ENCODE measurements around the gene LPP. TPM values are rescaled to one million over a fixed set of nuclear protein-coding genes. Genes with fewer than 3 reads are reported as not detected.

The LPP gene
- polyA plus RNA-seq, 3 donors: 14.1 to 23.2 (median 15.3) TPM

DNA sequence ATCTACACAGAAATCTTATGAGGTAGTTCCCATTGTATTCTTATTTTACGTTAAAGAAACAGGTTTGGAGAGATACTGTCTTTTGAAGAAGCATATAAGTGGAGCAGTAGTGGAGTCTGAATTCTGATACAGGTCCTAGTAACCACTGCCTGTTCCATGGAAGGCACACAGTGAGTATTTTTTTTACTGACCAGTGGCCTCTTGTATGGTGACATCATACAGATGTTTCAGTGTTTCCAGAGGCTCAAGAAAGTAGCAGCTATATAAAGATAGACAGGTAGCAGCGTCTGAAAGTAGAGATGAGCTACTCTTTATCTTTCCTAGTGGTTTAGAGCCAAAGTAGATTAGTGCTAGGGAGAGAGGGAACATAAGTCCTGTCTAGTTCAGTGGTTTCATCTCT, 173.5 kb downstream of the LPP start:
- Histone ChIP-seq H2AFZ (ENCODE audit: insufficient read depth, low read depth, low read length, poor library complexity, severe bottlenecking) (no peak overlapping the region), H3K9me3 (replicated peaks in 1 of 2; ENCODE audit: control insufficient read depth in 1 of 2, insufficient read depth in 1 of 2, low read length in 2 of 2) (no peaks in the 10 kb centered on the region), H3K4me2 (replicated peaks; ENCODE audit: extremely low read depth, low read length, poor library complexity, severe bottlenecking) (no peak overlapping the region), H3K27ac (ENCODE audit: low read depth in 1 of 2, low read length in 2 of 2) (no peak overlapping the region), H3K27me3 (ENCODE audit: control insufficient read depth in 2 of 2, insufficient read depth in 2 of 2, low read length in 2 of 2) (no peaks in the 10 kb centered on the region), H3K4me1 (ENCODE audit: control insufficient read depth in 1 of 2, insufficient read depth in 2 of 2, low read length in 2 of 2) (no peaks in the 10 kb centered on the region), H3K9ac (ENCODE audit: insufficient read depth, low read length, poor library complexity, severe bottlenecking) (no peak overlapping the region), H3K36me3 (replicated peaks in 1 of 2; ENCODE audit: control insufficient read depth in 1 of 2, insufficient read depth in 2 of 2, low read length in 2 of 2) (peaks cover 0 to 6% of the 10 kb centered on the region in 2 donors), H4K20me1 (ENCODE audit: insufficient read depth, low read length) (no peaks in the 10 kb centered on the region), H3K4me3 (replicated peaks in 1 of 3; ENCODE audit: low read depth in 2 of 3, low read length in 3 of 3) (no peak overlapping the region), H3K79me2 (ENCODE audit: insufficient read depth, low read length) (no peaks in the 10 kb centered on the region)
- TF ChIP-seq, protein P1, sequence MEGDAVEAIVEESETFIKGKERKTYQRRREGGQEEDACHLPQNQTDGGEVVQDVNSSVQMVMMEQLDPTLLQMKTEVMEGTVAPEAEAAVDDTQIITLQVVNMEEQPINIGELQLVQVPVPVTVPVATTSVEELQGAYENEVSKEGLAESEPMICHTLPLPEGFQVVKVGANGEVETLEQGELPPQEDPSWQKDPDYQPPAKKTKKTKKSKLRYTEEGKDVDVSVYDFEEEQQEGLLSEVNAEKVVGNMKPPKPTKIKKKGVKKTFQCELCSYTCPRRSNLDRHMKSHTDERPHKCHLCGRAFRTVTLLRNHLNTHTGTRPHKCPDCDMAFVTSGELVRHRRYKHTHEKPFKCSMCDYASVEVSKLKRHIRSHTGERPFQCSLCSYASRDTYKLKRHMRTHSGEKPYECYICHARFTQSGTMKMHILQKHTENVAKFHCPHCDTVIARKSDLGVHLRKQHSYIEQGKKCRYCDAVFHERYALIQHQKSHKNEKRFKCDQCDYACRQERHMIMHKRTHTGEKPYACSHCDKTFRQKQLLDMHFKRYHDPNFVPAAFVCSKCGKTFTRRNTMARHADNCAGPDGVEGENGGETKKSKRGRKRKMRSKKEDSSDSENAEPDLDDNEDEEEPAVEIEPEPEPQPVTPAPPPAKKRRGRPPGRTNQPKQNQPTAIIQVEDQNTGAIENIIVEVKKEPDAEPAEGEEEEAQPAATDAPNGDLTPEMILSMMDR (IDR thresholded peaks at IDR 0.05): no peak
- H3K27ac Mint-ChIP-seq: no peak overlapping the region
- no peak for DNase-seq
- H3K4me1 Mint-ChIP-seq: peaks cover 7% of the 10 kb centered on the region
- no peak overlapping the region for H3K4me3 Mint-ChIP-seq
- H3K27me3 Mint-ChIP-seq (ENCODE audit: low read depth in 3 of 3): no peaks in the 10 kb centered on the region
- peaks cover 14 to 16% of the 10 kb centered on the region in 2 donors for H3K36me3 Mint-ChIP-seq
- WGBS (ENCODE audit: insufficient coverage): no CpG with 5 or more reads among the region's 2 CpGs
- intact Hi-C loops (cut with micrococcal nuclease): no loop called here
- no peaks in the 10 kb centered on the region for H3K9me3 Mint-ChIP-seq

DNA sequence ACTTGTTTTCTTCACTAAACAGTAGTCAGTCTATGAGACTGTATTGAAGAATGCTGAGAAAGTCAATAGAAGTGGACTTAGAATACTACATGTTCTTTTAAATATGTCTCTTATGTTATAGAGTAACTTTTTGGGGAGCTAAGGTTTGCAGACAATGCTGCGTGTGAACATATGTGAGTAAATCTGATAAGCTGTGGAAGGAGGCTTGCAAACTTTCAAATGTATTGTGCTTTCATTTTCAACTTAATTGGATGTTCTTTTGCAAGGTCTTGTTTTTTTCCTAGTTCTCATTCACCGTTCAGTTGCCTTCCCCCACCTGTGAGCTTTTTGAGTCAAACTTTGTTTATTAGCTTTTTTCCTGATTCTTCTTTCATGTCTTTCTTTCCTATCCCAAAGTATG, 176.2 kb downstream of the LPP start:
- Histone ChIP-seq H3K36me3 (replicated peaks in 1 of 2; ENCODE audit: control insufficient read depth in 1 of 2, insufficient read depth in 2 of 2, low read length in 2 of 2) (peaks cover 0 to 6% of the 10 kb centered on the region in 2 donors), H3K4me2 (replicated peaks; ENCODE audit: extremely low read depth, low read length, poor library complexity, severe bottlenecking) (no peak overlapping the region), H3K9me3 (replicated peaks in 1 of 2; ENCODE audit: control insufficient read depth in 1 of 2, insufficient read depth in 1 of 2, low read length in 2 of 2) (no peaks in the 10 kb centered on the region), H3K79me2 (ENCODE audit: insufficient read depth, low read length) (no peaks in the 10 kb centered on the region), H3K4me3 (replicated peaks in 1 of 3; ENCODE audit: low read depth in 2 of 3, low read length in 3 of 3) (no peak overlapping the region), H2AFZ (ENCODE audit: insufficient read depth, low read depth, low read length, poor library complexity, severe bottlenecking) (no peak overlapping the region), H3K9ac (ENCODE audit: insufficient read depth, low read length, poor library complexity, severe bottlenecking) (no peak overlapping the region), H3K4me1 (ENCODE audit: control insufficient read depth in 1 of 2, insufficient read depth in 2 of 2, low read length in 2 of 2) (no peaks in the 10 kb centered on the region), H3K27ac (ENCODE audit: low read depth in 1 of 2, low read length in 2 of 2) (no peak overlapping the region), H3K27me3 (ENCODE audit: control insufficient read depth in 2 of 2, insufficient read depth in 2 of 2, low read length in 2 of 2) (no peaks in the 10 kb centered on the region), H4K20me1 (ENCODE audit: insufficient read depth, low read length) (no peaks in the 10 kb centered on the region)
- WGBS (ENCODE audit: insufficient coverage): no CpG with 5 or more reads among the region's 2 CpGs
- TF ChIP-seq, protein P1 (IDR thresholded peaks at IDR 0.05): no peak
- Mint-ChIP-seq H3K4me3 (no peak overlapping the region), H3K36me3 (peaks cover 13 to 18% of the 10 kb centered on the region in 2 donors), H3K4me1 (peaks cover 7% of the 10 kb centered on the region), H3K27me3 (ENCODE audit: low read depth in 3 of 3) (no peaks in the 10 kb centered on the region), H3K27ac (peak overlapping the region in 1 of 7 donors; percentile 75), H3K9me3 (no peaks in the 10 kb centered on the region)
- no peak for DNase-seq
- intact Hi-C loops (cut with micrococcal nuclease): no loop called here

Data from CD14-positive monocyte (primary cell).